ENCODE data around the gene SIK2. TPM values are rescaled to one million over a fixed set of nuclear protein-coding genes. Genes with fewer than 3 reads are reported as not detected.

The SIK2 gene
- total and polyA plus RNA-seq, 9 of the 15 experiments (the other 6 are each of a cell fraction or from before 2014, with no cell fraction given) = 0.74 to 11.6 (median 3.8) TPM

- WGBS (ENCODE audit: insufficient coverage, low coverage, missing lambda C conversion rate) = 19% methylated on average over 11 of the region's 11 CpGs
- no TSS peak for BruUV-seq (replicated peaks)
- Histone ChIP-seq H3K36me3 (ENCODE audit: control insufficient read depth, insufficient read depth, low read length) (no peaks in the 10 kb centered on the region), H3K9me3 (replicated peaks; ENCODE audit: control insufficient read depth, insufficient read depth, low read depth, low read length) (no peaks in the 10 kb centered on the region), H3K4me1 (replicated peaks in 1 of 2; ENCODE audit: control insufficient read depth in 2 of 2, insufficient read depth in 2 of 2, low read length in 2 of 2) (no peaks in the 10 kb centered on the region; a peak in 1 of 5 replicates), H3K27ac (ENCODE audit: extremely low read depth, low read depth, low read length) (no peak overlapping the region), H2AFZ (ENCODE audit: low read depth, low read length) (peak overlapping the region; percentile 73), H3K27me3 (ENCODE audit: control insufficient read depth in 2 of 2, insufficient read depth in 2 of 2, low read length in 2 of 2) (no peaks in the 10 kb centered on the region; a peak in 1 of 5 replicates), H3K4me3 (no peak overlapping the region), H4K20me1 (replicated peaks; ENCODE audit: control insufficient read depth, insufficient read depth, low read length) (no peaks in the 10 kb centered on the region), H3K4me2 (ENCODE audit: insufficient read depth, low read length) (peak overlapping the region; percentile 53; the same call in 1 of the 2 replicates), H3K79me2 (ENCODE audit: control insufficient read depth, insufficient read depth, low read length) (no peaks in the 10 kb centered on the region), H3K9ac (ENCODE audit: insufficient read depth in 1 of 2, low read depth in 2 of 2, low read length in 2 of 2) (no peak overlapping the region), H3K9me1 (ENCODE audit: control insufficient read depth, insufficient read depth, low read length) (no peaks in the 10 kb centered on the region)
- FAIRE-seq (no peak), ATAC-seq (no peak), DNase-seq (ENCODE audit: extremely low read depth in 1 of 4, low spot score in 3 of 4) (no peak)
- ChIA-PET CTCF (ENCODE audit: low intra/inter-chr PET ratio) (no interaction called here), POLR2A (interaction anchor here (0.6 to 1.4 kb wide), 4 partner anchors 9 to 690 kb away, joined by 3 read pairs; no protein-coding TSS in a partner anchor)
- in situ Hi-C loops (cut with MboI) (no loop called here), intact Hi-C loops (cut with micrococcal nuclease) (no loop called here)
- TF ChIP-seq REST (IDR thresholded peaks at IDR 0.05; ENCODE audit: borderline replicate concordance) = no peak
- no peak for TF ChIP-seq REST (CRISPR knock-in tag; IDR thresholded peaks at IDR 0.05; ENCODE audit: low read depth)
- no peak for TF ChIP-seq ZFP1 (CRISPR knock-in tag; IDR thresholded peaks at IDR 0.05)
- no peak for TF ChIP-seq FOXM1 (IDR thresholded peaks at IDR 0.05; ENCODE audit: low read depth)
- TF ChIP-seq FOXM1 (CRISPR knock-in tag; IDR thresholded peaks at IDR 0.05; ENCODE audit: low read depth) = no peak
- no peak for TF ChIP-seq PHB (CRISPR knock-in tag; IDR thresholded peaks at IDR 0.05)
- TF ChIP-seq ZNF445 (CRISPR knock-in tag; IDR thresholded peaks at IDR 0.05; ENCODE audit: low read depth) = no peak
- no peak for TF ChIP-seq CBFA2T2 (conservative IDR thresholded peaks at IDR 0.05)
- no peak for TF ChIP-seq NFE2L1 (tag; IDR thresholded peaks at IDR 0.05; ENCODE audit: borderline replicate concordance, low read depth)
- no peak for TF ChIP-seq TRIM25 (IDR thresholded peaks at IDR 0.05; ENCODE audit: borderline replicate concordance)
- no peak for TF ChIP-seq BRCA1 (IDR thresholded peaks at IDR 0.05)
- no peak for TF ChIP-seq BRCA1 (CRISPR knock-in tag; IDR thresholded peaks at IDR 0.05)
- TF ChIP-seq ZNF780A (CRISPR knock-in tag; IDR thresholded peaks at IDR 0.05) = no peak
- TF ChIP-seq NCOR1 (IDR thresholded peaks at IDR 0.05) = no peak
- TF ChIP-seq SRF (CRISPR knock-in tag; IDR thresholded peaks at IDR 0.05) = no peak
Observed at GRCh38 chr11:111559800-111560464, 42.3 kb upstream of the SIK2 start.
